Effector CD8-positive, alpha-beta T cell (primary cell): ENCODE results near the gene METTL17.
"Not testable (repeated sequence)": the region's sequence is repeated elsewhere in the genome, so short reads cannot be mapped to it uniquely, and the experiment has no call there.

Experiments used
- DNase-seq: peaks from one replicate; lab custom pipeline; 2025; lab: John Stamatoyannopoulos, UW

Gene METTL17

DNA sequence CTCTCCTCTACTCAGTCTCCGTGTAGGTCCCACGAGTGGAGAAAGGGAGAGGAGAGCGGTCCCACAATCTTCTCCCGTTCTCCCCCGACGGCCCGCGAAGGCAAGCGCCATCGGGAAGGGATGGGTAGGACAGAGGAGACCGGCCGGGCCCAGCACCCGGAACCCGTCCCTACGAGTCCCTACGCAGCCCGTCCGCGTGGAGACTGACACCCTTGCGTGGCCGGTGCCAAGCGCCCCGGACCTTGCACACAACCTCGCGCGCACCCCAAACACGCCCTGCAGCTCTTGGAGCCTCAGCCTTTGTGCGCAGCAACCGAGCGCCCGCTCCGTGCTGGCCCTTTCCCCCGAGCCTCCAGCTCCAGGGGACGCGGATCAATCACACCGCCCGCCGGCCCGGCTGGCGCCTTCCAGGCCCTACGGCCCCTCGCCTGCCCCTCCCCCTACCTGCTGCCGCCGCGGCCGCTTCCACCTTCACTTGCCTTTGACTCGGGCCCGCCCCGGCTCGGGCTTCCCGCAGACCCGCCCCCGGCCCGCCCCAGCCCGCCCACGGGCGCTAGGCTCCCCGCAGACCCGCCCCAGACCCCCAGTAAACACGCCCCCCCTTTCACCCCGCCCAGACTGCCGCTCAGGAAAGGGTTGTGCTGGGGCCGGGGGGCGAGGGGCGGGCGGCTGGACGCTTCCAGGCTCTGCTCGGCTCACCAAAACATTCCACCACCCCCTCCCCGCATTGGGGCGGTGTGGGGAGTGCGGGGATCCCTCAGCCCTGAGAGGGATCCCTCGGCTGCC, 35.0 kb downstream of the METTL17 start, which contains the start of gene NDRG2:
TSS of gene NDRG2 (minus strand) at position 477 of the 786 bp plus-strand sequence. CDS start 1,746 bp downstream, outside the sequence.
- peak; percentile 74 for DNase-seq

GRCh38 chr14:21025371-21026273, 35.8 kb downstream of the METTL17 start:
- DNase-seq = peak; percentile 23

DNA sequence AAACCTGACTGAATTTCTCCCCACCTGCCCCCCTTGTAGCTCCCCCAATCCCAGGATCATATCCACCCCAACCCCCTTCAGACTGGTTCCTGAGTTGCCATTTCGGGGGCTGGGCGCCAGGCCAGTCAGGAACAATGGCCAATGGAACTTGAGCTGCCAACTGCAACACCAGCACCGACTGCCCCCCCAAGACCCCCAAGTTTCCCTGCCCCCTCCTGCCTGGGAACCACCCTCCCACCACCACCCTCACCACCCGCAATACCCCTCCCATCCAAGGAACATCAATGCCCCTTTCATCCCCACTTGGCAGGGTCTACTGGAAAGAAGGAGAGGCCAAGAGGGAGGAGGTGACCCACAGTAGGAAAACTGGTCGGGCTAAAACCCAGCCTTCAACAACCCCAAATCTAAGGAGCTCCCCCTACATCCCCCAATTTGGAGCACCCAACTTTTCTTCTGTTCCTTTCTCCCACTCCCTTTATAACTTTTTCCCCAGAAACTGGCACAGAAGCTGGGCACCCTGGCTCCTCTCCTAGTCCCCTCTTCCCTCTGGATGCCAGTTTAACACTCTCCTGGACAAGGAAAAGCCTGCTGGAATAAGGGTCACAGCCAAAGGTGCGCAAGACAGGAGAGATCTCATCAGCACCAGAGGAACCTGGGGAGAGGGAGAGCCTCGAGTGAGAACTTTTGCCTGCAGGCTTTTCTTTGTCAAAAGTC, 36.7 kb downstream of the METTL17 start:
- no peak for DNase-seq

DNA sequence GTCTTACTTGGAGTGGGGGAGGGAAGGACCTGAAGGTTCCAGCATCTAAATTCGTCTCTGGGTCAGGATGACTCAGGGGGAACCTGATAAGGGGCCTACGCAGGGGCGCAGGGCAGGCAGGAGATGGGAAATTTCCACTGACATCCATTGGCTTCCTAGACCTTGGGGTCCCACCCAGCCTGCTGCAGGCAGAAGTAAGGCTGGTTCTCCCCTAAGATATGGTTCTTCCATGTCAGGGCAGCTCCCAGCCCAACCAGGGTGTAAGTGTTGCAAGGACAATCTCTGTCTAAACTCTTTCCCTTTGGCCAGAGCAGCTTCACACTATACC, 37.2 kb downstream of the METTL17 start:
- no peak for DNase-seq

- no peak for DNase-seq
Measured at GRCh38 chr14:21029917-21030316, 40.1 kb downstream of the METTL17 start, which contains the start of gene TPPP2. Gene TPPP2 (plus strand): TSS chr14:21030217. CDS start chr14:21030582, 365 bp downstream.

DNA sequence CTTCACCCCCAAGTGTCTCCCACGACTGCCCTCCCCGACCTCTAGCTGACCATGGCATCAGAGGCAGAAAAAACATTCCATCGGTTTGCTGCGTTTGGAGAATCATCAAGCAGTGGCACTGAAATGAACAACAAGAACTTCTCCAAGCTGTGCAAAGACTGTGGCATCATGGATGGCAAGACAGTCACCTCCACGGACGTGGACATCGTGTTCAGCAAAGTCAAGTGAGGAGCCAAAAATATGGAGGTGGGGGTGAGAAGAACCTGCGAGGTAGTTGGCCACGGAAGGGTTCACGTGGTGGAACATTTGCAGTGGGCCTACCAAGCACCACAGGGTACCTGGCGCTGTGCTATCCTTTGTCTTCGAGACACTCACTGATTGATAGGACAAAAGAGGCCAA, 40.8 kb downstream of the METTL17 start:
- no peak for DNase-seq

DNA sequence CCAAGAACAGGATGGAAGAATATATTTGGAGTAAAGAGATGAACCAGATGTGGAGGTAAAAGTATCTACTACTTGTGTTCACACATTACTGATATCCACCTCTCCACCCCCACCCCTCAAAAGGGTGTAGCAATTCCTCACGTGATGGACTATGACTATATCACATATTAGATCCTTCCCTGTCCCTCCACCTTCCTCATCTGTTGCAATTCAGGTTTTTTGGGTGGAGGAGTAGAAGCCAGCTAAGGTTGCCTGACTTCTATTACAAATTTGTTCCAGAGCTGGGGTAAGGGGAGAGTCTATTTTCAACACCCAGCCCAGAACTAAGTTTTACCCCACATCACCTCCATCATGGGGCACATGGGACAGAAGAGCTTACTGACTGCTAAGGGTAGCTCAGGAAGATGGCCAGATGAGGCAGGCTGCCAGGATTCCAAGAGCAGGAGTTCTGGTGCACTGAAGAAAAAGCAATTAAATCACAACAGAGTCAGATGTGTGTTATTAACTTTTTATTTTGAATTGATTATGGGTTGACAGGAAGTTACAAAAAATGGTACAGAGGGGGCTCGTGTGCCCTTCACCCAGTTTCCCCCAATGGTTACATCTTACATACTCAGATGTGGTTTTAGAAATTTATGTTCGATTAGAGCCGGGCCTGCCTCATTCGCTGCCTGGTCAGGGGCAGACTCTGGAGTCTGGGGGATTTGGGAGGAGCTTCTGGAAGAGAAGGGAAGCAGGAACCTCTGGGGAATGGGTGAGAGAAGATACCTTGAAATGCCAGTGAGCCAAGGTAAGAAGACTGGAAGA, 42.7 kb downstream of the METTL17 start:
- no peak for DNase-seq

GRCh38 chr14:21033133-21033698, 43.4 kb downstream of the METTL17 start:
- no peak for DNase-seq

DNA sequence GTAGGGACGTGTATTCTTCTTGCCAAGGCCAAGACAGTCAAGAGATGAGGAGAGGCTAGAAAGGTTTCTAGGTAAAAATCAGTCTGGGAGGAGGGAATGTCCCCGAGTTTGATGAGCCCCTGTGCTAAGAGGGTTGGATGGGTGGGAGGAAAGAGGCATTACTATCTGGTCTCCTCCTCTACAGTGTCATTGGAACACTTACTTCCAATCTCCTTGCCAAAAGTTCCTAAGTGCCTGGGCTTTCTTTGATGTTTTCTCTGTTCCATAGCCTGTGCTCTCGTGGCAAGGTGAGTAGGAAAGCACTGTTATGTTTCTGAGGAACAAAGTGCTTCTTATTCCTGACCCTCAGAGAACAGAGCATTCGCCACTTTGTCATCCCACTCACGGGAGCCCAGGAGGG, 44.9 kb downstream of the METTL17 start, which contains the start of gene RNASE13:
TSS of gene RNASE13 (minus strand) at position 101 of the 400 bp plus-strand sequence. CDS start 519 bp downstream, outside the sequence.
- no peak for DNase-seq

- no peak for DNase-seq
Measured at GRCh38 chr14:21036751-21037150, 47.0 kb downstream of the METTL17 start.

DNA sequence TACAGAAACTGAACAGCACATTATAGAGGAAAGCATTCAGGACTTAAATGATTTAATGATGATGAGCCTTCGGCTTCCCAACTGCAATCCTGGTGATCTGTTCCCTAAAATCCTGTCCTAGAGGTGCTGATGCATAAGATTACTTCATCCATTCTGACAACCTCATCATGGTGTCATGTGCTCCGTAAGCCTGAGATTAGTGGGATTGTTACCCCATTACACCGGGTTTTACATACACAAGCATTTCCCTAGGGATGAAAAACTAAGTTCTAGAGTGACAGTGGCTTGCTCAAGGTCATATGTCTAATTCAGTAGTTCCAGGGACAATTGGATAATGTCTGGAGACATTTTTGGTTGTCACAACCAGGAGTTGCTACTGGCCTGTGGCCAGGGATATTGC, 47.4 kb downstream of the METTL17 start:
- DNase-seq = no peak

- no peak for DNase-seq
Measured at GRCh38 chr14:21038441-21039422, 49.0 kb downstream of the METTL17 start.

DNA sequence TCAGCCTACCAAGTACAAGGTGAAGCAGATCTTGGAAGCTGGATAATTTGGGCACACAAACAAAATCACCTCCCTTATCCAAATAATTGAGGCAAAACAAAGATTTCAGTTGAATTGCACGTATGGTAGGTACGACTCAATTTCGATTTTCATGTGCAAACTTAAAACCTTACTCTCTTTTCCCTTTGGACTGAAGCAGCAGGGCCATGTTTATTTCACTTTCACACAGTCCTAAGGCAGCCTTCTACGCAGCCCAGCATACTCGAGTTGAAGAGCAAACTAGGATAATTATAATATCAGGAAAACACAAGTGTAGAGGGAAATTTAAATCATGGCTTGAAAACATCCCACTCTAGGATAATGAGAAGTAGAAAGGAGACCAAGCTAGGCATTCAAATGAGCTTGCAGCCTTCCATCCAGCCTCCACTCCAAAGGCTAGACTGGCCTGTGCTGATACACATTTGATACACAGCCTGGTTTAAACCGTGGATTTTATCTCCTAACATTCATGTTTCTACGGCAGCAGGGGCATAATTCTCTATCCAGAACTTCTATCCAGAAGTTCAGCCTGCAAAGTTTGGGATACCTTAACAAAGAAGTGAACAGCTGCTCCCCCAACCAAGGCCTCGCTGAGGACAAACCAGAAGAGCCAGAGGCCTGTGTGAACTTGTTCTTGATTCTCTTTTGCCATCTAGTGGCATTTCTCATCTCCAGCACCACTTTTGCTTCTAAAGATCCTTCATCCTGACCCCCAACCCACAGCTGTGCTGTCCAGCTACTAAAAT, 50.0 kb downstream of the METTL17 start:
- DNase-seq = peak; percentile 4

DNA sequence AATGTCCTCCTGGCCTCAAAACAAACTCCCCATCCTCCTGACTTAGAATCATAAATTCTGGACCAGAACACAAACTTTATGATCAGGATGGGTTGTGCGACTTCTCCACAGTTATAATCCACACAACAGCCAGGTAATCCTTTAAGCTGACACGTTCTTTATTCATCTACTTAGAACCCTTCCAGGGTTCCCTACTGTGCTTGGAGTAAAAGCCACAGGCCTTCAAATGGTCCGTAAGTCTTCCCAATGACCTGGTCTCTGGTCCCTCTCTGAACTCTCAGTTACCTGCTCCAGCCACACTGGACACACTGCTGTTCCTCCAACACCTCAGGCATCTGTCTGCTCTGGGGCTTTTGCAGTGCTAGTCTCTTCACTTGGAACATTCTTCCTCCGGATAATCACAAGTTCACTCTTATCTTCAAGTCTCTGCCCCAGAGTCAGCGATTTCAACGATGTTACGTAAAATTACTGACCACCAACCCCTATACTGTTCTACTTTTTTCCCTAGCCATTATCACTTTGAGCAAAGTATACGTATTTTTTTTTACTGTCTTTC, 50.7 kb downstream of the METTL17 start:
- DNase-seq = no peak

DNA sequence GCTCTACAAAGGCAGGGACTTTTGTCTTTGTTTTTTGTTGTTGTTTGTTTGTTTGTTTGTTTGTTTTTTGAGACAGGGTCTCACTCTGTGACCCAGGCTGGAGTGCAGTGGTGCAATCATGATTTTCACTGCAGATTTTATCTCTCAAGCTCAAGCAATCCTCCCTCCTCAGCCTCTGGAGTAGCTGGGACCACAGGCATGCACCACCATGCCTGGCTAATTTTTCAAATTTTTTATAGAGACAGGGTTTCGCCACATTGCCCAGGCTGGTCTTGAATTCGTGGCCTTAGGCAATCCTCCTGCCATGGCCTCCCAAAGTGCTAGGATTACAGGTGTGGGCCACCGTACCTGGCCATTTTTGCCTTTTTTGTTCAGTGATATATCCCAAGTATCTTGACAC, 51.2 kb downstream of the METTL17 start:
- DNase-seq = not testable (repeated sequence)

- DNase-seq = no peak
Measured at GRCh38 chr14:21041676-21042433, 52.1 kb downstream of the METTL17 start, which contains the start of gene RNASE7. Gene RNASE7 (plus strand): TSS chr14:21042362. CDS start chr14:21042993, 631 bp downstream.

DNA sequence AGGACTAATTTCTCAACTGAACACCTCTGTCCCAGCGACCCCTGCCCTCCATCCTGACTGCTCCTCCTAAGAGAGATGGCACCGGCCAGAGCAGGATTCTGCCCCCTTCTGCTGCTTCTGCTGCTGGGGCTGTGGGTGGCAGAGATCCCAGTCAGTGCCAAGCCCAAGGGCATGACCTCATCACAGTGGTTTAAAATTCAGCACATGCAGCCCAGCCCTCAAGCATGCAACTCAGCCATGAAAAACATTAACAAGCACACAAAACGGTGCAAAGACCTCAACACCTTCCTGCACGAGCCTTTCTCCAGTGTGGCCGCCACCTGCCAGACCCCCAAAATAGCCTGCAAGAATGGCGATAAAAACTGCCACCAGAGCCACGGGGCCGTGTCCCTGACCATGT, 53.1 kb downstream of the METTL17 start:
- no peak for DNase-seq
